Lower leg skin (tissue), 3 donors: Measurements from ENCODE around the gene AP3D1.

Experiments used
- CTCF ChIP-seq, 3 donors: fragments of 450-650 bp; IDR thresholded peaks; one replicate each; pipeline ENCODE4 v1.5.1; 2016; ENCODE audit warnings: antibody characterized with exemption in 3 of 3, mild to moderate bottlenecking in 3 of 3, moderate library complexity in 2 of 3
- POLR2A ChIP-seq, 2 donors: fragments of 450-650 bp; IDR thresholded peaks; one replicate each; pipeline ENCODE4 v1.6.1; 2016 to 2017; ENCODE audit warnings: antibody characterized with exemption in 2 of 2, mild to moderate bottlenecking in 1 of 2, moderate library complexity in 1 of 2

- TF ChIP-seq CTCF (IDR thresholded peaks at IDR 0.05) (no peak), POLR2A (IDR thresholded peaks at IDR 0.05) (no peak)
These were observed 36.0 kb downstream of the AP3D1 start for GRCh38 chr19:2115324-2115723.
